Measurements from ENCODE around the gene NUP62. TPM values are rescaled to one million over a fixed set of nuclear protein-coding genes. Genes with fewer than 3 reads are reported as not detected.
A peak's percentile ranks its signal among the peaks of the same experiment; 100 is the strongest.
"Not testable (repeated sequence)": the region's sequence is repeated elsewhere in the genome, so short reads cannot be mapped to it uniquely, and the experiment has no call there.

Gene NUP62
- polyA plus RNA-seq, 12 donors: 43.9 to 530 (median 54.9) TPM

- DNase-seq: no peak
Measured at GRCh38 chr19:49953416-49953815, 24.1 kb upstream of the NUP62 start.

- DNase-seq: no peak
Measured at GRCh38 chr19:49952906-49953305, 23.6 kb upstream of the NUP62 start.

- DNase-seq: no peak
Measured at GRCh38 chr19:49952479-49952836, 23.2 kb upstream of the NUP62 start.

- no peak for DNase-seq
Measured at GRCh38 chr19:49951806-49952478, 22.6 kb upstream of the NUP62 start.

GRCh38 chr19:49950956-49951526 is 21.7 kb upstream of the NUP62 start:
- DNase-seq: no peak

- DNase-seq: no peak
Measured at GRCh38 chr19:49950590-49950948, 21.3 kb upstream of the NUP62 start.

- no peak for DNase-seq
Measured at GRCh38 chr19:49949742-49950589, 20.7 kb upstream of the NUP62 start.

- no peak for DNase-seq
Measured at GRCh38 chr19:49946415-49946814, 17.1 kb upstream of the NUP62 start.

GRCh38 chr19:49944567-49944966 is 15.3 kb upstream of the NUP62 start:
- DNase-seq: not testable (repeated sequence)

GRCh38 chr19:49940482-49940791 is 11.1 kb upstream of the NUP62 start:
- no peak for DNase-seq

GRCh38 chr19:49939721-49940481 is 10.6 kb upstream of the NUP62 start:
- no peak for DNase-seq

GRCh38 chr19:49938662-49939061 is 9.4 kb upstream of the NUP62 start:
- DNase-seq: no peak

- peak; percentile 81 for DNase-seq
Measured at GRCh38 chr19:49937750-49938381, 8.6 kb upstream of the NUP62 start.

GRCh38 chr19:49936549-49936948 is 7.2 kb upstream of the NUP62 start:
- no peak for DNase-seq

GRCh38 chr19:49933643-49934042 is 4.3 kb upstream of the NUP62 start:
- no peak for DNase-seq

GRCh38 chr19:49932731-49933131 is 3.4 kb upstream of the NUP62 start:
- no peak for DNase-seq

- no peak for DNase-seq
Measured at GRCh38 chr19:49932041-49932451, 2.7 kb upstream of the NUP62 start.

GRCh38 chr19:49931293-49932040 is 2.2 kb upstream of the NUP62 start:
- DNase-seq: no peak

GRCh38 chr19:49930483-49931011 is 1.2 kb upstream of the NUP62 start:
- no peak for DNase-seq

GRCh38 chr19:49929611-49930482 is 543 bp upstream of the NUP62 start:
- peak; percentile 95 for DNase-seq
